HG02588 (cell line): ENCODE results near the gene LPCAT2.

Experiments used
- ATAC-seq: cut with Tn5 transposase; IDR thresholded peaks from one replicate; pipeline ENCODE4 v1.9.1; 2021; ENCODE audit warnings: mild to moderate bottlenecking, moderate library complexity; ENCODE audit not compliant: unreplicated experiment

The LPCAT2 gene

GRCh38 chr16:55501549-55502322 lies 7.1 kb upstream of the LPCAT2 start:
- ATAC-seq = no peak

GRCh38 chr16:55502801-55503366 lies 6.0 kb upstream of the LPCAT2 start:
- ATAC-seq = no peak

GRCh38 chr16:55503726-55504550 lies 4.9 kb upstream of the LPCAT2 start:
- ATAC-seq = no peak

GRCh38 chr16:55505333-55506015 lies 3.4 kb upstream of the LPCAT2 start:
- no peak for ATAC-seq

- ATAC-seq = no peak
Measured at GRCh38 chr16:55506083-55506482, 2.8 kb upstream of the LPCAT2 start.

GRCh38 chr16:55506708-55507107 lies 2.2 kb upstream of the LPCAT2 start:
- ATAC-seq = no peak

GRCh38 chr16:55508271-55508921 lies 476 bp upstream of the LPCAT2 start:
- ATAC-seq = no peak

- ATAC-seq = no peak
Measured at GRCh38 chr16:55510185-55510805, 1.4 kb downstream of the LPCAT2 start.

GRCh38 chr16:55512941-55513340 lies 4.1 kb downstream of the LPCAT2 start:
- no peak for ATAC-seq

GRCh38 chr16:55513616-55514015 lies 4.7 kb downstream of the LPCAT2 start:
- no peak for ATAC-seq

- ATAC-seq = no peak
Measured at GRCh38 chr16:55515111-55515510, 6.2 kb downstream of the LPCAT2 start.

GRCh38 chr16:55521792-55522191 lies 12.9 kb downstream of the LPCAT2 start:
- ATAC-seq = no peak

- ATAC-seq = no peak
Measured at GRCh38 chr16:55526441-55526840, 17.6 kb downstream of the LPCAT2 start.

- ATAC-seq = no peak
Measured at GRCh38 chr16:55527885-55528284, 19.0 kb downstream of the LPCAT2 start.

- ATAC-seq = no peak
Measured at GRCh38 chr16:55529018-55529417, 20.1 kb downstream of the LPCAT2 start.

GRCh38 chr16:55530316-55530856 lies 21.5 kb downstream of the LPCAT2 start:
- no peak for ATAC-seq

- ATAC-seq = no peak
Measured at GRCh38 chr16:55532227-55532626, 23.4 kb downstream of the LPCAT2 start.

GRCh38 chr16:55534756-55535155 lies 25.9 kb downstream of the LPCAT2 start:
- ATAC-seq = no peak

- no peak for ATAC-seq
Measured at GRCh38 chr16:55539049-55539448, 30.2 kb downstream of the LPCAT2 start.

GRCh38 chr16:55539488-55539887 lies 30.6 kb downstream of the LPCAT2 start:
- ATAC-seq = no peak
